Medulla oblongata (tissue), 1 donor: ENCODE data around the gene TEDC2.
A peak's percentile ranks its signal among the peaks of the same experiment; 100 is the strongest.
"Not testable (repeated sequence)": the region's sequence is repeated elsewhere in the genome, so short reads cannot be mapped to it uniquely, and the experiment has no call there.

ENCODE experiments used
- DNase-seq: peaks from one replicate; pipeline ENCODE4 v3.0.0-alpha.2; 2015; ENCODE audit errors: extremely low spot score

The TEDC2 gene

GRCh38 chr16:2459647-2460390 is at the start of gene TEDC2:
TEDC2 (plus strand) TSS chr16:2460109; CDS start chr16:2460145, 36 bp downstream.
- peak; percentile 97 for DNase-seq

- no peak for DNase-seq
Observed at GRCh38 chr16:2415085-2415484, 44.8 kb upstream of the TEDC2 start.

- DNase-seq: no peak
Observed at GRCh38 chr16:2420035-2420434, 39.9 kb upstream of the TEDC2 start.

- DNase-seq: no peak
Observed at GRCh38 chr16:2422123-2422867, 37.6 kb upstream of the TEDC2 start.

- DNase-seq: no peak
Observed at GRCh38 chr16:2424061-2425007, 35.6 kb upstream of the TEDC2 start.

- DNase-seq: no peak
Observed at GRCh38 chr16:2425008-2425518, 34.8 kb upstream of the TEDC2 start.

- no peak for DNase-seq
Observed at GRCh38 chr16:2425825-2426430, 34.0 kb upstream of the TEDC2 start.

GRCh38 chr16:2426941-2427361 is 33.0 kb upstream of the TEDC2 start:
- DNase-seq: no peak

GRCh38 chr16:2427526-2427925 is 32.4 kb upstream of the TEDC2 start:
- DNase-seq: no peak

GRCh38 chr16:2428051-2428783 is 31.7 kb upstream of the TEDC2 start:
- DNase-seq: no peak

- no peak for DNase-seq
Observed at GRCh38 chr16:2428784-2429033, 31.2 kb upstream of the TEDC2 start.

GRCh38 chr16:2429034-2429770 is 30.7 kb upstream of the TEDC2 start, which contains the start of gene CCNF:
CCNF (plus strand) TSS chr16:2429447; CDS start chr16:2429482, 35 bp downstream.
- peak; percentile 97 for DNase-seq

GRCh38 chr16:2429771-2430663 is 29.9 kb upstream of the TEDC2 start:
- peak; percentile 18 for DNase-seq

- no peak for DNase-seq
Observed at GRCh38 chr16:2432286-2432685, 27.6 kb upstream of the TEDC2 start.

- DNase-seq: no peak
Observed at GRCh38 chr16:2432801-2433505, 27.0 kb upstream of the TEDC2 start.

- DNase-seq: not testable (repeated sequence)
Observed at GRCh38 chr16:2435236-2435635, 24.7 kb upstream of the TEDC2 start.

GRCh38 chr16:2436110-2436509 is 23.8 kb upstream of the TEDC2 start:
- DNase-seq: no peak

- no peak for DNase-seq
Observed at GRCh38 chr16:2437032-2437790, 22.7 kb upstream of the TEDC2 start.
